ENCODE data around the gene RBFOX2. TPM values are rescaled to one million over a fixed set of nuclear protein-coding genes. Genes with fewer than 3 reads are reported as not detected.

Gene RBFOX2
- total RNA-seq, 1 donor from 2014 or later: 64.1 TPM

DNA sequence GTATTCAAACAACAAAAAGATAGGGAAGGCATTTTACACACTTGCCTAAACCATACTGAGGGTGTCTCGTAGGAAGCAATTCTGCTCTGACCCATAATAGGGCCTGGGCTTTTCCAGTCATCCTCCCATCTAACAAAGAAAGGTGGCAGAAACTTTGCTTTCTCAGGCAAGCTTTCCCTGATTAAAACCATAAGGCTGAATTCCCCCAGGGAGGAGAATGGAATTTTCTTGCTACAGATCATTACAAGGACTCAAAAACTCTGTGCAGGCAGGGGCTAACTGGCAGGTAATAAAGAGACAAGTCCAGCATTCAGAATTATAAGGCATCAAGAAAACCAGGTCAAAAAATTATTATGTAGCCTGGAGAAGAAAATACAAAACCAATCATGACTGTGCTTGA lies 90.4 kb downstream of the RBFOX2 start:
- Histone ChIP-seq H3K9me3 (no peaks in the 10 kb centered on the region), H3K27me3 (no peaks in the 10 kb centered on the region), H3K27ac (no peak overlapping the region), H3K36me3 (peaks cover 7% of the 10 kb centered on the region), H3K4me3 (no peak overlapping the region), H3K4me1 (no peaks in the 10 kb centered on the region)
- no peak for DNase-seq
- no peak for ATAC-seq
- intact Hi-C loops (cut with DNase I): loop anchor here (10.0 kb wide), 1 partner anchor 187 kb away; no protein-coding TSS in a partner anchor
- TF ChIP-seq, protein P1, sequence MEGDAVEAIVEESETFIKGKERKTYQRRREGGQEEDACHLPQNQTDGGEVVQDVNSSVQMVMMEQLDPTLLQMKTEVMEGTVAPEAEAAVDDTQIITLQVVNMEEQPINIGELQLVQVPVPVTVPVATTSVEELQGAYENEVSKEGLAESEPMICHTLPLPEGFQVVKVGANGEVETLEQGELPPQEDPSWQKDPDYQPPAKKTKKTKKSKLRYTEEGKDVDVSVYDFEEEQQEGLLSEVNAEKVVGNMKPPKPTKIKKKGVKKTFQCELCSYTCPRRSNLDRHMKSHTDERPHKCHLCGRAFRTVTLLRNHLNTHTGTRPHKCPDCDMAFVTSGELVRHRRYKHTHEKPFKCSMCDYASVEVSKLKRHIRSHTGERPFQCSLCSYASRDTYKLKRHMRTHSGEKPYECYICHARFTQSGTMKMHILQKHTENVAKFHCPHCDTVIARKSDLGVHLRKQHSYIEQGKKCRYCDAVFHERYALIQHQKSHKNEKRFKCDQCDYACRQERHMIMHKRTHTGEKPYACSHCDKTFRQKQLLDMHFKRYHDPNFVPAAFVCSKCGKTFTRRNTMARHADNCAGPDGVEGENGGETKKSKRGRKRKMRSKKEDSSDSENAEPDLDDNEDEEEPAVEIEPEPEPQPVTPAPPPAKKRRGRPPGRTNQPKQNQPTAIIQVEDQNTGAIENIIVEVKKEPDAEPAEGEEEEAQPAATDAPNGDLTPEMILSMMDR (IDR thresholded peaks at IDR 0.05): no peak

DNA sequence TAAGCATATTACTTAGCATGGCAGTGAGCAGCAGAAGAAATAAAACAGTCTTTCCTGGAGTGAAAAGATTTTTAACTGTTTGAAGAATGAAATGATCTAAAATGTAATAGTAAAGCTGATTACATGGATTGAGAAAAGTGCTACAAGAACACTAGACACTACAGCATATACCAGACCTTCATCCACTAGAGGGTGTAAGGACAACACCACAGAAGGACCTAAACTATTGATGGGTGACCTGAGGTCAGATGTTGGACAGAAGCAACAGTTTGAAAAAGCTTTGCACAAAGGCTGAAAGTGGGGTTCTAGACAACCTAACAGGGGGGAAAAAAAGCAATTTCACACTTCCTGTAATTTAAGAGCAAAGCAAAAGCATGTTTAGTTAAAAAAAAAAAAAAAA lies 97.7 kb downstream of the RBFOX2 start:
- ATAC-seq (peak; percentile 92), DNase-seq (no peak)
- TF ChIP-seq, protein P1 (IDR thresholded peaks at IDR 0.05): peak; percentile 62
- Histone ChIP-seq H3K4me3 (no peak overlapping the region), H3K4me1 (no peaks in the 10 kb centered on the region), H3K36me3 (peaks cover 7% of the 10 kb centered on the region), H3K9me3 (no peaks in the 10 kb centered on the region), H3K27ac (no peak overlapping the region), H3K27me3 (no peaks in the 10 kb centered on the region)
- intact Hi-C loops (cut with DNase I): loop anchor here (10.0 kb wide), 1 partner anchor 194 kb away; no protein-coding TSS in a partner anchor

DNA sequence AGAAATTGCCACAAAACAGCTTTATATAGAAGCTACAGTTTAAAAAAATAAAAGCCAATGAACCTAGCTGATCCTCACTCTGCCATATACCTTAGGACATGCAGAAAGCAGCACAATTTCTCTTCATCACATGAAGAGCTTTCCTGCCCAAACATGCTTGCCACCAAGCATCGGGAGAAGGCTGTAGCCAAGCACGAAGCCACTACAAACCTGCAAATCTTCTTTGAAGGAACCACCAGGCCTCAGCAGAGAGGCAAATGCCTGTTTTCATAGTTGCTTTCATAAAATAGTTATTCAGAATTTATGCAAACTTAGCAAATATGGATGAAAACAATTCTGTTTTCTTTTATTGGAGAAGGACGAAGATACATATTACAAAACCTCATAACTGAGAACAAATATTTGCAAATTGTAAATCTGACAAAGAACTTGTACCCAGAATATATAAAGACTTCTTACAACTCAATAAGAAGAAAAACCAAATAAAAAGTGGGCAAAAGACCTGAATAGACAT lies 100.3 kb downstream of the RBFOX2 start:
- TF ChIP-seq, protein P1 (IDR thresholded peaks at IDR 0.05): no peak
- Histone ChIP-seq H3K4me1 (no peaks in the 10 kb centered on the region), H3K27ac (no peak overlapping the region), H3K27me3 (no peaks in the 10 kb centered on the region), H3K9me3 (no peaks in the 10 kb centered on the region), H3K36me3 (no peaks in the 10 kb centered on the region), H3K4me3 (no peak overlapping the region)
- no peak for DNase-seq
- intact Hi-C loops (cut with DNase I): no loop called here
- no peak for ATAC-seq

DNA sequence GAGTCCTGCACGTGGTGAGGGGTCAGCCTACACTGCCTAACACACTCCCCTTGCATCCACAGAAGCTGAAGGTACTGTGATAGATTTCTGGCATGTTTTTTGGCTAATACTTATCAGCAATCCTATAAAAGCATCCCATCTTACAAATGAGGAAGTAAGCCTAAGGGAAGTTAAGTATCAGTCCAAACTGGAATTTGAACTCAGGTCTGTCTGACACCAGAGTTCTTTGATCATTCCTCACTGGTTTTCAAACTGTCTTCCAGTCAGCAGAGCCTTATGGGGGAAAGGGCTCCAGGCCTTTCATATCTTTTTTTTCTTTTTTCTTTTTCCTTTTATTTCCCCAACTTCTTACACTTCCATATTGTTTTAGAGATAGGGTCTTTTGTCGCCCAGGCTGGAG lies 105.6 kb downstream of the RBFOX2 start:
- Histone ChIP-seq H3K36me3 (no peaks in the 10 kb centered on the region), H3K9me3 (no peaks in the 10 kb centered on the region), H3K4me3 (no peak overlapping the region), H3K27me3 (no peaks in the 10 kb centered on the region), H3K27ac (no peak overlapping the region), H3K4me1 (peaks cover 23% of the 10 kb centered on the region)
- DNase-seq (no peak), ATAC-seq (no peak)
- intact Hi-C loops (cut with DNase I): no loop called here
- TF ChIP-seq, protein P1 (IDR thresholded peaks at IDR 0.05): no peak

DNA sequence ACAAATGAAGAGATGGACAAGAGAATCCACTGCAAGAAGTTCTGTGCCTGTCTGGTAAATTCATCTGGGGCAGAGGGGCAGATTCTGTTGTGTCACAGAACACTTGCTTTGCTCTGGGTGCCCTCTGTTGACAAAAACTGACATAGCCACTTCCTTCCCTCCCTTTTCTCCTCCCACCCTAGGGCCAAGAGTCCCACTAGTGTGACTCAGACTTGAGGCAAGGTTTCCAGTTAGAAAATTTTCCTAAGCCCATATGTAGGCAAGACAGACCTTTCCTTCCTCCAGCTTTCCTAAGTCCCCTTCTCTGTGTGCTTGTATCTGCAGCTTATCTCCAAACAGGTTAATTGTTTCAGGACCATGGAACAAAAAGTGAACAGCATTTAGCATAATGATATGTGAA lies 106.8 kb downstream of the RBFOX2 start:
- no peaks in the 10 kb centered on the region for H3K9me3 ChIP-seq
- intact Hi-C loops (cut with DNase I): no loop called here
- H3K4me3 ChIP-seq: no peak overlapping the region
- no peak for DNase-seq
- H3K27me3 ChIP-seq: no peaks in the 10 kb centered on the region
- TF ChIP-seq, protein P1 (IDR thresholded peaks at IDR 0.05): peak; percentile 71
- no peaks in the 10 kb centered on the region for H3K36me3 ChIP-seq
- peaks cover 23% of the 10 kb centered on the region for H3K4me1 ChIP-seq
- H3K27ac ChIP-seq: peak overlapping the region; percentile 68
- ATAC-seq: peak; percentile 97

DNA sequence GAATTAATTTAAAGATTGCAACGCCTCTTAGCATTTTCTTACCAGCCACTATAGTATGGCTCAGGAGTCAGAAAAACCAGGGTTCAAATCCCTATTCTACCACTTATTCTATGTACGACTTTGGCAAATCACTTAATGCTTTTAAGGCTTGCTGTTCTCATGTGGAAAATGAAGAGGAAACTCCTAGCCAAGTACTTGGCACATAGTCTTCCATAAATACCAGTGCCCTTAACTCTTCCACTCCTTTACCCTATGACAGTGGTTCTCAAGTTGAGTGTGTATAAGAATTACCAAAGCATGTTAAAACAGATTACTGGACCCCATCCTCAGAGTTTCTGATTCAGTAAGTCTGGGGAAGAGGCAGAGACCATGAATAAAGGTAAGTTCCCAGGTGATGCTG lies 107.6 kb downstream of the RBFOX2 start:
- H3K9me3 ChIP-seq: no peaks in the 10 kb centered on the region
- peak overlapping the region; percentile 68 for H3K27ac ChIP-seq
- TF ChIP-seq, protein P1 (IDR thresholded peaks at IDR 0.05): no peak
- no peaks in the 10 kb centered on the region for H3K36me3 ChIP-seq
- intact Hi-C loops (cut with DNase I): no loop called here
- H3K4me3 ChIP-seq: no peak overlapping the region
- ATAC-seq (no peak), DNase-seq (no peak)
- peaks cover 27% of the 10 kb centered on the region for H3K4me1 ChIP-seq
- H3K27me3 ChIP-seq: no peaks in the 10 kb centered on the region

Data from upper lobe of right lung (tissue), 1 donor.